HL-60 (cell line): ENCODE measurements around the gene HIGD1A.

Experiments used
- DNase-seq, 2 experiments: peaks; one replicate each; pipeline ENCODE4 v3.0.0-alpha.2; 2010 to 2020; ENCODE audit warnings: low read depth in 1 of 2, low spot score in 1 of 2
- H3K27ac ChIP-seq: fragments of 250-450 bp; sonication (Bioruptor Pico); replicated peaks from 2 replicates; pipeline ENCODE4 v1.5.1; 2020; ENCODE audit warnings: mild to moderate bottlenecking, moderate library complexity
- H3K27me3 ChIP-seq: fragments of 250-450 bp; sonication (Bioruptor Pico); 2 replicates; pipeline ENCODE4 v1.5.1; 2021; ENCODE audit warnings: mild to moderate bottlenecking, moderate library complexity; ENCODE audit not compliant: insufficient read depth, poor library complexity, severe bottlenecking
- H3K4me3 ChIP-seq: replicated peaks from 2 replicates; pipeline ENCODE4 v1.5.1; 2011; ENCODE audit warnings: mild to moderate bottlenecking, control low read depth, low read length; ENCODE audit not compliant: insufficient read depth
- CTCF ChIP-seq: IDR thresholded peaks from one replicate; pipeline ENCODE4 v1.5.1; 2011; ENCODE audit warnings: low read length, control low read depth, inconsistent platforms; ENCODE audit not compliant: insufficient read depth
- GABPA ChIP-seq: IDR thresholded peaks from 2 replicates; pipeline ENCODE4 v1.6.1; 2012; ENCODE audit warnings: low read depth
- POLR2AphosphoS5 ChIP-seq: IDR thresholded peaks from 2 replicates; pipeline ENCODE4 v1.6.1; 2012; ENCODE audit warnings: low read depth
- REST ChIP-seq: IDR thresholded peaks from 2 replicates; pipeline ENCODE4 v1.6.1; 2012; ENCODE audit warnings: low read depth; ENCODE audit not compliant: insufficient replicate concordance
- SPI1 ChIP-seq: IDR thresholded peaks from 2 replicates; pipeline ENCODE4 v1.6.1; 2012; ENCODE audit warnings: low read depth, mild to moderate bottlenecking, borderline replicate concordance

The HIGD1A gene

GRCh38 chr3:42745291-42745745 is 59.0 kb downstream of the HIGD1A start:
- TF ChIP-seq SPI1, result no peak
- no peak for DNase-seq
- no peaks in the 10 kb centered on the region for H3K27me3 ChIP-seq
- H3K27ac ChIP-seq, result no peak overlapping the region
- H3K4me3 ChIP-seq, result no peak overlapping the region

- no peak for DNase-seq
- no peaks in the 10 kb centered on the region for H3K27me3 ChIP-seq
- no peak overlapping the region for H3K4me3 ChIP-seq
- no peak overlapping the region for H3K27ac ChIP-seq
- no peak for TF ChIP-seq CTCF
- no peak for TF ChIP-seq SPI1
- no peak for TF ChIP-seq POLR2AphosphoS5
- TF ChIP-seq REST, result no peak
- TF ChIP-seq GABPA, result no peak
These were observed 60.9 kb downstream of the HIGD1A start for GRCh38 chr3:42743204-42743995.

GRCh38 chr3:42742688-42743087 is 61.6 kb downstream of the HIGD1A start:
- DNase-seq, result no peak
- no peak for TF ChIP-seq SPI1
- TF ChIP-seq GABPA, result no peak
- no peak for TF ChIP-seq REST
- TF ChIP-seq CTCF, result no peak
- no peak for TF ChIP-seq POLR2AphosphoS5

GRCh38 chr3:42742259-42742658 is 62.0 kb downstream of the HIGD1A start:
- Histone ChIP-seq H3K27ac (no peak overlapping the region), H3K4me3 (no peak overlapping the region), H3K27me3 (no peaks in the 10 kb centered on the region)
- DNase-seq, result no peak
- TF ChIP-seq CTCF (no peak), SPI1 (no peak), GABPA (no peak), POLR2AphosphoS5 (no peak), REST (no peak)

More at GRCh38 chr3:42742688-42743087, 61.6 kb downstream of the HIGD1A start:
- no peak overlapping the region for H3K27ac ChIP-seq
- no peaks in the 10 kb centered on the region for H3K27me3 ChIP-seq
- H3K4me3 ChIP-seq, result no peak overlapping the region
